Left ventricle myocardium inferior (tissue), 1 donor: ENCODE results near the gene SLC10A7. TPM values are rescaled to one million over a fixed set of nuclear protein-coding genes. Genes with fewer than 3 reads are reported as not detected.

ENCODE experiments used
- DNase-seq: peaks from one replicate; pipeline ENCODE4 v3.0.0-alpha.2; 2020
- H3K27ac ChIP-seq: fragments of 200-600 bp; replicated peaks from 2 replicates; pipeline ENCODE4 v1.8.0; 2021
- H3K27me3 ChIP-seq: fragments of 200-600 bp; 2 replicates; pipeline ENCODE4 v1.8.0; 2021; ENCODE audit warnings: low read depth
- H3K36me3 ChIP-seq: fragments of 200-600 bp; 2 replicates; pipeline ENCODE4 v1.8.0; 2021
- H3K4me1 ChIP-seq: fragments of 200-600 bp; 2 replicates; pipeline ENCODE4 v1.8.0; 2021
- H3K4me3 ChIP-seq: fragments of 200-600 bp; 2 replicates; pipeline ENCODE4 v1.8.0; 2021; ENCODE audit warnings: mild to moderate bottlenecking, moderate library complexity
- H3K9me3 ChIP-seq: fragments of 200-600 bp; replicated peaks from 2 replicates; pipeline ENCODE4 v1.8.0; 2021
- intact Hi-C: fragments of 100-400 bp; cut with micrococcal nuclease; formaldehyde crosslinking; loops from one replicate; pipeline ENCODE4 v1.11.0; 2022
- total RNA-seq: library from RNA; stranded (reverse); fragmentation: NEBNext Ultra II Directional; extraction: Animal tissue kit (Norgen Biotek cat#: 25700); gene quantifications from one replicate; pipeline ENCODE4 v1.2.1, GENCODE V29; 2021
- TF ChIP-seq, protein P1 (sequence below): fragments of 200-600 bp; IDR thresholded peaks from 2 replicates; pipeline ENCODE4 v1.8.0; 2021; ENCODE audit warnings: antibody characterized with exemption, mild to moderate bottlenecking, borderline replicate concordance
- donor health status: DM: no; HTN: yes; CAD: no; lungs with severe emphysema.

SLC10A7 gene
- total RNA-seq, 1 donor from 2014 or later: 4.3 TPM

DNA sequence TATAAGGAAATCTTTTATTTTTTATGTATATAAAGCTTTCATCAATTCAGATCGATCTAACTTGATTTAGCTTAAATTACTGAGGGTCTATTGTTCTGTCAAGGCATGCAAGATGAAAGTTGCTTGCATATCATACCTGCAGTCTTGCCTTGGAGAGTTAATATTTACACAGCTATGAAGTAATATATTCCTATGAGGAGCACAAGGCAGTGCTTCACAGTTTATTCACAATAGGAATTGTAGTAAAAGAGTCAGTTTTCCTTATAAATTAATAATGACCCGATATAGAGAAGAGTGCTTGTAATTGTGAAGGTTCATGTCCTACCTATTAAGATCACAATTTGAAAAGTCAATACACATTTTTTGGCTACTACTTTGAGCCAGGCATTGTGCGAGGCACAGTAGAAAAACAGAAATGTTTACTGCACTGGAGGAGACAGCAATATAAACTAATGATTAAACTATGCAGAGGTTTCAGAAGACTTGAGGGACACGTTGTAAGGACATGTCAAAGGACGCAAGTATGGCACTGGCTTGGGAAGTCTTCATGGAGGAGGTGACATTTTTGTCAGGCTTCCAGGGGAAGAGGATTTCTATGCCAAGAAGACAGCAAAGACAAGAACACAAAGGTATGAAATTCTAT lies 268.6 kb downstream of the SLC10A7 start:
- Histone ChIP-seq H3K9me3 (no peaks in the 10 kb centered on the region), H3K27ac (no peak overlapping the region), H3K4me1 (no peaks in the 10 kb centered on the region), H3K27me3 (no peaks in the 10 kb centered on the region), H3K4me3 (no peak overlapping the region), H3K36me3 (peaks cover 8% of the 10 kb centered on the region)
- intact Hi-C loops: no loop called here
- TF ChIP-seq, protein P1, sequence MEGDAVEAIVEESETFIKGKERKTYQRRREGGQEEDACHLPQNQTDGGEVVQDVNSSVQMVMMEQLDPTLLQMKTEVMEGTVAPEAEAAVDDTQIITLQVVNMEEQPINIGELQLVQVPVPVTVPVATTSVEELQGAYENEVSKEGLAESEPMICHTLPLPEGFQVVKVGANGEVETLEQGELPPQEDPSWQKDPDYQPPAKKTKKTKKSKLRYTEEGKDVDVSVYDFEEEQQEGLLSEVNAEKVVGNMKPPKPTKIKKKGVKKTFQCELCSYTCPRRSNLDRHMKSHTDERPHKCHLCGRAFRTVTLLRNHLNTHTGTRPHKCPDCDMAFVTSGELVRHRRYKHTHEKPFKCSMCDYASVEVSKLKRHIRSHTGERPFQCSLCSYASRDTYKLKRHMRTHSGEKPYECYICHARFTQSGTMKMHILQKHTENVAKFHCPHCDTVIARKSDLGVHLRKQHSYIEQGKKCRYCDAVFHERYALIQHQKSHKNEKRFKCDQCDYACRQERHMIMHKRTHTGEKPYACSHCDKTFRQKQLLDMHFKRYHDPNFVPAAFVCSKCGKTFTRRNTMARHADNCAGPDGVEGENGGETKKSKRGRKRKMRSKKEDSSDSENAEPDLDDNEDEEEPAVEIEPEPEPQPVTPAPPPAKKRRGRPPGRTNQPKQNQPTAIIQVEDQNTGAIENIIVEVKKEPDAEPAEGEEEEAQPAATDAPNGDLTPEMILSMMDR: no peak
- no peak for DNase-seq

DNA sequence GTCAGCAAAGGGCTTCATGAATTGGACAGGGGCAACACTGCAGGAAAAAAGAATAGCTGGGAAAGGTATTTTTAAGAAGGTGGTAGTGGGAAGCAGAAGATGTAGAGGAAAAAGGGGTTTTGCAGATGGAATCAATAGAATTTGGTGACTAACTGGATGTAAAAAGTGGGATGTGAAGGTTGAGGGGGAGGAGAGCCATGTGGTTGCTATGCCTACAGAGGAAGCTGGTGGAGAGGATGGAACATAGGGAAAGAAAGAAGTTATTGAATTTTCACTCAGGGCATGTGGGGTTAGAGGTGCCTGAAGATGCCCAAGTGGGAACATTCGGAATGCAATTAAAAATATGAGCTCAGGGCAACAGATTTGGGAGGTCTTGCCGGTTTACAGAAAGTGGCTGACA lies 274.4 kb downstream of the SLC10A7 start:
- Histone ChIP-seq H3K4me3 (no peak overlapping the region), H3K27me3 (no peaks in the 10 kb centered on the region), H3K9me3 (no peaks in the 10 kb centered on the region), H3K36me3 (no peaks in the 10 kb centered on the region), H3K4me1 (peaks cover 38% of the 10 kb centered on the region), H3K27ac (no peak overlapping the region)
- TF ChIP-seq, protein P1: no peak
- intact Hi-C loops: no loop called here
- DNase-seq: no peak

DNA sequence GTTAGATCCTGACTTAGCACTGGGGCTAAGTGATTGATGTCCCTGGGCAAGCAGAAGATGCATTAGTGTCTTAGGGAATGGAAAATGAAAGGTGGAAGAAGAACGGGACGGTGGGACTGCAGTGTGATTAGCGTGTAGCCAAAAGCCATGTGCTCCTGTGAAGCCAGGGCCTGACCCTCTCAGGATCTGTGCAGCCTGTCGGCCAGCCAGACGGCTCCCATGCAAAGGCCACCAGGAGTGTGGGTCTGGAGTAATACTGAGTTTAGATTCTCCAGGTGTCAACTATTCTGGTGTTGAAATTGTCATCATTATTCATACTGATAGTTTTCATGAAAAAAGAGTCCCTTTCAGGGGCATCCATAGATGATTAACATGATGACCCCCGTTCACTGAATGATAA lies 275.4 kb downstream of the SLC10A7 start:
- no peaks in the 10 kb centered on the region for H3K27me3 ChIP-seq

DNA sequence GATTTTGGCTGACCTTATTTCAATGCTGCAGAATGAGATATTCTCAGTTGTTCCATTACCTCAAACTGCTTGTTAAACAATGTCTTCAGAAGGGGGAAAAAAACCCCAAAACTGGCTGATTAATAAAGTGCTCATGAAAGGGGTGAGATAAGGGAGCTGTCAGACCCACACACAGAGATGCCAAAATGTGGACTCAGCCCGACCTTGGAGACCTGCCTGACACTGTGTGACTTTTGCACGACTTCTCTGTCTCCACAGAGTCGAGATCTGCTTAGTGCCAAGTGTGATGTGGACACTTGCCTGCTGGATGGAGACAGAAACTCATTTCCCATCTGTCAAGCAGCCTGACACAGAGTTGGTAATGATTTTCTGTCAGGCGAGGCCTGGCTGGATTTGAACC lies 275.9 kb downstream of the SLC10A7 start:
- Histone ChIP-seq H3K9me3 (no peaks in the 10 kb centered on the region), H3K36me3 (no peaks in the 10 kb centered on the region), H3K4me3 (no peak overlapping the region), H3K27ac (peak overlapping the region; percentile 37), H3K27me3 (no peaks in the 10 kb centered on the region), H3K4me1 (peaks cover 52% of the 10 kb centered on the region)
- DNase-seq: peak; percentile 22
- TF ChIP-seq, protein P1: no peak
- intact Hi-C loops: no loop called here

More for the DNA sequence above, 275.4 kb downstream of the SLC10A7 start:
- Histone ChIP-seq H3K4me3 (no peak overlapping the region), H3K4me1 (peaks cover 46% of the 10 kb centered on the region), H3K36me3 (no peaks in the 10 kb centered on the region), H3K9me3 (no peaks in the 10 kb centered on the region), H3K27ac (no peak overlapping the region)
- DNase-seq: no peak
- intact Hi-C loops: no loop called here
- TF ChIP-seq, protein P1: no peak

DNA sequence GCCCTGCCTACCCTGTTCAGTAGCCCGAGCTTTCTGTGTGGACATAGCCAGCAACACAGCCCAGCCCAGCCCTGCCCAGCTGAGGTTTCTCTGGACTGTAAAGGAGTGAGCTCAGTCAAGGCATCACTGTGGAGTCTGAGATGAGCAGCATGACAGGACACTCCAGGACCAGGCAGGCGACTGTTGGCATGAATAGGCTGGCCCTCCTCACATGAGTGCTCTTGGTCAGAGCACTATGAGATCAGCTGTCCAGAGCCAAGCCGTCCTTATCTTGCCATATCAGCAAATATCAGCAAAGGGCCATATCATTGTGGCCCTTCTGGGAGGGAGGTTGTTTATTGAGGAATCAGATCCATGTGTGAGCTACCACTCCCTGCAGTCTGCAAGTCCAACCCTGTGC lies 276.5 kb downstream of the SLC10A7 start:
- TF ChIP-seq, protein P1: no peak
- no peaks in the 10 kb centered on the region for H3K27me3 ChIP-seq
- no peaks in the 10 kb centered on the region for H3K36me3 ChIP-seq
- intact Hi-C loops: no loop called here
- no peaks in the 10 kb centered on the region for H3K9me3 ChIP-seq
- H3K4me1 ChIP-seq: peaks cover 55% of the 10 kb centered on the region
- DNase-seq: no peak
- H3K27ac ChIP-seq: peak overlapping the region; percentile 37
- no peak overlapping the region for H3K4me3 ChIP-seq
